Spleen (tissue), 11 donors: Measurements from ENCODE around the gene FBXL4. TPM values are rescaled to one million over a fixed set of nuclear protein-coding genes. Genes with fewer than 3 reads are reported as not detected.

Source experiments
- DNase-seq: peaks from one replicate; pipeline ENCODE4 v3.0.0-alpha.2; 2020
- H3K27ac ChIP-seq, 8 donors: fragments of 200-600 bp; sonication (generic) in 7 of 8; 1 replicate in 4 of 8; 2 replicates in 4 of 8; pipeline versions ENCODE4 v1.5.0 to v1.8.0; 2016 to 2021; ENCODE audit warnings: inconsistent platforms in 4 of 8, mild to moderate bottlenecking in 4 of 8, moderate library complexity in 1 of 8
- H3K27me3 ChIP-seq, 7 donors: fragments of 200-600 bp; sonication (generic) in 6 of 7; replicated peaks in 1 of 7; 1 replicate in 4 of 7; 2 replicates in 3 of 7; pipeline versions ENCODE4 v1.5.0 to v1.8.0; 2016 to 2021; ENCODE audit warnings: inconsistent platforms in 3 of 7, mild to moderate bottlenecking in 1 of 7
- H3K36me3 ChIP-seq, 6 donors: fragments of 200-600 bp; sonication (generic) in 5 of 6; 1 replicate in 4 of 6; 2 replicates in 2 of 6; pipeline versions ENCODE4 v1.5.0 to v1.8.0; 2016 to 2021; ENCODE audit warnings: inconsistent platforms in 2 of 6
- H3K4me1 ChIP-seq, 6 donors: fragments of 200-600 bp; sonication (generic) in 5 of 6; 1 replicate in 3 of 6; 2 replicates in 3 of 6; pipeline versions ENCODE4 v1.5.0 to v1.8.0; 2016 to 2021; ENCODE audit warnings: inconsistent platforms in 3 of 6
- H3K4me3 ChIP-seq, 8 donors: fragments of 200-600 bp; sonication (generic) in 7 of 8; 1 replicate in 4 of 8; 2 replicates in 4 of 8; pipeline versions ENCODE4 v1.5.0 to v1.8.0; 2016 to 2021; ENCODE audit warnings: inconsistent platforms in 4 of 8, mild to moderate bottlenecking in 4 of 8, moderate library complexity in 2 of 8
- H3K9me3 ChIP-seq, 8 donors: fragments of 200-600 bp; sonication (generic) in 7 of 8; 1 replicate in 4 of 8; 2 replicates in 4 of 8; pipeline versions ENCODE4 v1.5.0 to v1.8.0; 2016 to 2021; ENCODE audit warnings: inconsistent platforms in 4 of 8
- CTCF ChIP-seq, 11 experiments: fragments of 200-600 bp in 7 of 11; fragments of 450-650 bp in 4 of 11; sonication (generic) in 4 of 11; IDR thresholded peaks in 8 of 11; conservative IDR thresholded peaks in 3 of 11; 1 replicate in 7 of 11; 2 replicates in 4 of 11; pipeline versions ENCODE4 v1.4.0 to v1.8.0; 2016 to 2021; ENCODE audit warnings: antibody characterized with exemption in 11 of 11, inconsistent platforms in 4 of 11, mild to moderate bottlenecking in 1 of 11
- POLR2A ChIP-seq, 3 donors: fragments of 450-650 bp; IDR thresholded peaks; one replicate each; pipeline ENCODE4 v1.5.1; 2017; ENCODE audit warnings: antibody characterized with exemption in 3 of 3, mild to moderate bottlenecking in 1 of 3
- POLR2AphosphoS5 ChIP-seq, 3 donors: sonication (generic); formaldehyde crosslinking; IDR thresholded peaks; one replicate each; pipeline ENCODE4 v1.5.1; 2017; ENCODE audit warnings: antibody characterized with exemption in 3 of 3
- WGBS, 5 donors: extraction: QIAGEN DNeasy Blood & Tissue Kit in 3 of 5; methylation state at CpG; one replicate each; pipeline versions ENCODE4 v1.1.5 to v1.1.7; 2013 to 2018; 5-methylcytosine and 5-hydroxymethylcytosine counted together
- intact Hi-C: fragments of 100-400 bp; cut with DNase I; formaldehyde crosslinking; loops from one replicate; pipeline ENCODE4 v1.15.0; 2023; ENCODE audit warnings: low total_unique reads
- polyA plus RNA-seq, 3 donors: library from polyadenylated mRNA; stranded (reverse); fragments of 200-250 nt; gene quantifications; one replicate each; pipeline ENCODE4 v1.2.1, GENCODE V29; 2013
- total RNA-seq, 7 donors: library from RNA; depleted of rRNA in 3 of 7; stranded (reverse); fragments of >200 nt in 3 of 7; fragmentation: NEBNext Ultra II Directional in 4 of 7; extraction: Animal tissue kit (Norgen Biotek cat#: 25700) in 4 of 7; gene quantifications; one replicate each; pipeline versions ENCODE4 v1.1.0 to v1.2.1, GENCODE V29; 2016 to 2021
- donor health status: healthy with polysubstance abuse.
- donor health status: DM: no; HTN: no; CAD: no; lungs with moderate emphysema.
- donor health status: DM: no; HTN: no; CAD: no.
- donor health status: Bipolar disorder and iron deficiency.
- donor health status: healthy.
- donor health status: DM: no; HTN: no; CAD: no.
- donor health status: DM: yes; HTN: yes; CAD: no.

Gene FBXL4
- total and polyA plus RNA-seq, 10 donors: 2.7 to 27.0 (median 19.1) TPM

- no peak overlapping the region for H3K27ac ChIP-seq
- 78 to 89% (median 85%) methylated on average over 3 of the region's 3 CpGs for WGBS, 5 donors
- H3K9me3 ChIP-seq: peaks cover 0 to 36% (median 28%) of the 10 kb centered on the region in 8 donors
- intact Hi-C loops: no loop called here
- no peak overlapping the region for H3K4me3 ChIP-seq
- no peak for TF ChIP-seq POLR2A (IDR thresholded peaks at IDR 0.05)
- no peak for TF ChIP-seq POLR2AphosphoS5 (IDR thresholded peaks at IDR 0.05)
- TF ChIP-seq CTCF (IDR thresholded peaks at IDR 0.05 in 8 of 11, conservative IDR thresholded peaks at IDR 0.05 in 3 of 11): no peak
- no peak for DNase-seq
- no peaks in the 10 kb centered on the region for H3K27me3 ChIP-seq
- peaks cover 0 to 26% (median 2%) of the 10 kb centered on the region in 6 donors for H3K36me3 ChIP-seq
- H3K4me1 ChIP-seq: peaks cover 0 to 29% (median 10%) of the 10 kb centered on the region in 6 donors
Observed at GRCh38 chr6:98937351-98937750, 10.4 kb downstream of the FBXL4 start.

- Histone ChIP-seq H3K36me3 (peaks cover 0 to 11% (median 0%) of the 10 kb centered on the region in 6 donors), H3K27ac (no peak overlapping the region), H3K4me1 (peaks cover 4 to 54% (median 17%) of the 10 kb centered on the region in 6 donors), H3K27me3 (no peaks in the 10 kb centered on the region), H3K4me3 (no peak overlapping the region), H3K9me3 (no peaks in the 10 kb centered on the region)
- DNase-seq: no peak
- WGBS, 5 donors: 24 to 44% (median 28%) methylated on average over 7 of the region's 7 CpGs
- TF ChIP-seq CTCF (IDR thresholded peaks at IDR 0.05 in 8 of 11, conservative IDR thresholded peaks at IDR 0.05 in 3 of 11) (no peak), POLR2A (IDR thresholded peaks at IDR 0.05) (no peak), POLR2AphosphoS5 (IDR thresholded peaks at IDR 0.05) (no peak)
- intact Hi-C loops: no loop called here
Observed at GRCh38 chr6:98932381-98932780, 15.4 kb downstream of the FBXL4 start.

GRCh38 chr6:98931696-98932095 is 16.1 kb downstream of the FBXL4 start:
- TF ChIP-seq POLR2AphosphoS5 (IDR thresholded peaks at IDR 0.05) (no peak), POLR2A (IDR thresholded peaks at IDR 0.05) (no peak), CTCF (IDR thresholded peaks at IDR 0.05 in 8 of 11, conservative IDR thresholded peaks at IDR 0.05 in 3 of 11) (no peak)
- H3K27me3 ChIP-seq: no peaks in the 10 kb centered on the region
- 80 to 90% (median 83%) methylated on average over 3 of the region's 3 CpGs for WGBS, 5 donors
- peaks cover 0 to 17% (median 3%) of the 10 kb centered on the region in 6 donors for H3K36me3 ChIP-seq
- H3K4me3 ChIP-seq: no peak overlapping the region
- H3K27ac ChIP-seq: no peak overlapping the region
- no peak for DNase-seq
- intact Hi-C loops: no loop called here
- H3K4me1 ChIP-seq: peaks cover 4 to 54% (median 17%) of the 10 kb centered on the region in 6 donors
- H3K9me3 ChIP-seq: no peaks in the 10 kb centered on the region

- H3K4me3 ChIP-seq: no peak overlapping the region
- H3K4me1 ChIP-seq: peaks cover 4 to 40% (median 15%) of the 10 kb centered on the region in 6 donors
- H3K27ac ChIP-seq: no peak overlapping the region
- H3K9me3 ChIP-seq: no peaks in the 10 kb centered on the region
- no peak for DNase-seq
- WGBS, 5 donors: 76 to 95% (median 87%) methylated on average over 2 of the region's 2 CpGs
- H3K36me3 ChIP-seq: peaks cover 0 to 37% (median 15%) of the 10 kb centered on the region in 6 donors
- no peak for TF ChIP-seq POLR2AphosphoS5 (IDR thresholded peaks at IDR 0.05)
- TF ChIP-seq POLR2A (IDR thresholded peaks at IDR 0.05): no peak
- no peak for TF ChIP-seq CTCF (IDR thresholded peaks at IDR 0.05 in 8 of 11, conservative IDR thresholded peaks at IDR 0.05 in 3 of 11)
- intact Hi-C loops: no loop called here
- H3K27me3 ChIP-seq: no peaks in the 10 kb centered on the region
Observed at GRCh38 chr6:98929498-98930060, 18.2 kb downstream of the FBXL4 start.
